Measurements from ENCODE around the gene SYT6. TPM values are rescaled to one million over a fixed set of nuclear protein-coding genes. Genes with fewer than 3 reads are reported as not detected.
A peak's percentile ranks its signal among the peaks of the same experiment; 100 is the strongest.
"Not testable (repeated sequence)": the region's sequence is repeated elsewhere in the genome, so short reads cannot be mapped to it uniquely, and the experiment has no call there.

Gene SYT6
- total and polyA plus RNA-seq, 4 donors = 0.01 to 4.2 TPM; not detected in 2

DNA sequence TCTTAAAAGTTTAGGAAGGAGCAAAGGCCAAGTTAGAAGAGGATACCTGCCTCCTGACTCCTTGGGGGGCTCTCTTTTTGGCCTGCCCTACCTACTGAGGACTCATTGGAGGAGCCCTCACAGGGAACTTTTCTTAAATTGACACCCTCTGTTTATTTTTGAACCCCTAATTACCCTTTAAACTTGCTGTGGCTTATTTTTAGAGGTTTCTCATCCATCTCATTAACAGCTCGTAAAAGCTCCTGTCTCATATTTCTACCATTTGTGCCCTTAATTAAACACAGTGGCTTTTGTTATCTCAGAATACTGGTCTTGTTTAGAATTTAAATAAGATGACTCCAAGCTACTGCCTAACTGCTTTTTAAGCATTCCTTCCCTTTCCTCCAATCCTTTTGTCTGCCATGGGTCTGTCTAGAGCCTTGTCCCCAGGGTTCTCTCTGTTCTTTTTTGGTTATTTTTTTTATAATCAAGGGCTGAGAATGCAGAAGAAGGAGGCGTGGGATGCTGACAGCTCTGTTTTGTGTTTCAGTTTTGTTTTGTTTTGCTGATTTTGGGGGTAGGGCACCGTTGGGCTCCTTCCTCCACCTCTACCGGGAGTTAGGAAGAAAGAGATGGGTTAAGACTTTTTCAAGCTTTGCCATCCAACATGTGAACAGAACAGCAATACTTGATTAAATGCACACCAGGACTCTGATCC, 78.0 kb downstream of the SYT6 start:
- Histone ChIP-seq H3K27me3 (ENCODE audit: control insufficient read depth in 3 of 3, insufficient read depth in 3 of 3, low read length in 2 of 3) (no peaks in the 10 kb centered on the region), H3K9me3 (ENCODE audit: control insufficient read depth in 4 of 4, insufficient read depth in 3 of 4, low read length in 3 of 4) (peaks cover 0 to 9% (median 4%) of the 10 kb centered on the region in 4 donors), H3K27ac (ENCODE audit: low read depth in 1 of 2, low read length in 1 of 2) (no peak overlapping the region), H3K4me1 (ENCODE audit: control insufficient read depth in 5 of 5, insufficient read depth in 5 of 5, low read length in 5 of 5) (peaks cover 0 to 11% (median under 1%) of the 10 kb centered on the region in 5 donors), H3K4me3 (no peak overlapping the region), H3K9ac (ENCODE audit: insufficient read depth in 1 of 2, low read length in 2 of 2) (no peak overlapping the region), H3K36me3 (ENCODE audit: control insufficient read depth in 4 of 4, insufficient read depth in 4 of 4, low read length in 4 of 4) (no peaks in the 10 kb centered on the region)
- 59 to 66% methylated on average over 4 of the region's 4 CpGs for WGBS, 2 donors
- DNase-seq (no peak), ATAC-seq (ENCODE audit: insufficient read depth, low FRiP score) (no peak)
- TF ChIP-seq, protein P1, sequence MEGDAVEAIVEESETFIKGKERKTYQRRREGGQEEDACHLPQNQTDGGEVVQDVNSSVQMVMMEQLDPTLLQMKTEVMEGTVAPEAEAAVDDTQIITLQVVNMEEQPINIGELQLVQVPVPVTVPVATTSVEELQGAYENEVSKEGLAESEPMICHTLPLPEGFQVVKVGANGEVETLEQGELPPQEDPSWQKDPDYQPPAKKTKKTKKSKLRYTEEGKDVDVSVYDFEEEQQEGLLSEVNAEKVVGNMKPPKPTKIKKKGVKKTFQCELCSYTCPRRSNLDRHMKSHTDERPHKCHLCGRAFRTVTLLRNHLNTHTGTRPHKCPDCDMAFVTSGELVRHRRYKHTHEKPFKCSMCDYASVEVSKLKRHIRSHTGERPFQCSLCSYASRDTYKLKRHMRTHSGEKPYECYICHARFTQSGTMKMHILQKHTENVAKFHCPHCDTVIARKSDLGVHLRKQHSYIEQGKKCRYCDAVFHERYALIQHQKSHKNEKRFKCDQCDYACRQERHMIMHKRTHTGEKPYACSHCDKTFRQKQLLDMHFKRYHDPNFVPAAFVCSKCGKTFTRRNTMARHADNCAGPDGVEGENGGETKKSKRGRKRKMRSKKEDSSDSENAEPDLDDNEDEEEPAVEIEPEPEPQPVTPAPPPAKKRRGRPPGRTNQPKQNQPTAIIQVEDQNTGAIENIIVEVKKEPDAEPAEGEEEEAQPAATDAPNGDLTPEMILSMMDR (IDR thresholded peaks at IDR 0.05; ENCODE audit: control extremely low read depth, extremely low read depth) = no peak

DNA sequence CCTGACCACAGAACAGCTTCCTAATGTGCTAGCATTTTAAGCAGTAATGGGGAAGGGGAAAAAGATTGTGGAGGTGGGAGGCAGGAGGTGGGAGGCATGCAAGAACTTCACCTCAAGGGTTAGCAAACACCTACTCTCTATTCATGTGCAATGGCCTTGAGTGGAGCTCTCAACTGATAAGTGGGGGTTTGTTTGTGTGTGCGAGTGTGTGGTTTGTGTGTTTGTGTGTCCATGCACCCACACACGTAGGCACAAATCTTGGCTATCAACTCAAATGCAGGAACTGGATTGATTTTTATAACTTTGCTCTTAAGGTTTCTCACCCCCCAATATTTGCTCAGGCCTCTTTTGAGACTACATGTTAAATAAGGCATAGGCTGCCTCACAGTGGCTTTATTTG, 78.6 kb downstream of the SYT6 start:
- Histone ChIP-seq H3K9me3 (ENCODE audit: control insufficient read depth in 4 of 4, insufficient read depth in 3 of 4, low read length in 3 of 4) (peaks cover 0 to 9% (median 4%) of the 10 kb centered on the region in 4 donors), H3K4me3 (no peak overlapping the region), H3K4me1 (ENCODE audit: control insufficient read depth in 5 of 5, insufficient read depth in 5 of 5, low read length in 5 of 5) (peaks cover 0 to 8% (median 0%) of the 10 kb centered on the region in 5 donors), H3K36me3 (ENCODE audit: control insufficient read depth in 4 of 4, insufficient read depth in 4 of 4, low read length in 4 of 4) (no peaks in the 10 kb centered on the region), H3K27ac (ENCODE audit: low read depth in 1 of 2, low read length in 1 of 2) (no peak overlapping the region), H3K27me3 (ENCODE audit: control insufficient read depth in 3 of 3, insufficient read depth in 3 of 3, low read length in 2 of 3) (no peaks in the 10 kb centered on the region), H3K9ac (ENCODE audit: insufficient read depth in 1 of 2, low read length in 2 of 2) (no peak overlapping the region)
- TF ChIP-seq, protein P1 (IDR thresholded peaks at IDR 0.05; ENCODE audit: control extremely low read depth, extremely low read depth) = no peak
- WGBS, 2 donors = 66 to 90% methylated on average over 2 of the region's 2 CpGs
- DNase-seq = peak; percentile 52 to 75 (median 52)
- ATAC-seq (ENCODE audit: insufficient read depth, low FRiP score) = no peak

DNA sequence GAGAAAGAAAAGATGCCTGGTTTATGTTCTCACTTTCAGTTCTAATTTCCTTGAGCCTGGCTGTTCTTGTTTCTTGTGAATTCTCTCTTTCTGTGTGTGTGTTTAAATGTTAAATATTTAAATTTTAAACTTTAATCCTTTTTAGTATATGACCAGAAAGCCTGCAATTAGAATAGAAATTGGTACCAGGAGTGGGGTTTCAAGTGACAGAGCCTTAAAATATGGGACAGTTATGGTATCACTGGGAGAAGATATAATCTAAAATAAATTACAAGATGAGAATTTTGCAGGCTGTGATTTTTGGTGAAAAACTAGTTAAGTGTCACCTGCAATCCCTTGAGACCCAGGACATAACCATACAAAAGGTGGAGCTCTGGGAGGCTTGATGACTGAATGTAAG, 81.4 kb downstream of the SYT6 start:
- DNase-seq = no peak
- Histone ChIP-seq H3K4me1 (ENCODE audit: control insufficient read depth in 5 of 5, insufficient read depth in 5 of 5, low read length in 5 of 5) (peaks cover 0 to 8% (median 0%) of the 10 kb centered on the region in 5 donors), H3K36me3 (ENCODE audit: control insufficient read depth in 4 of 4, insufficient read depth in 4 of 4, low read length in 4 of 4) (no peaks in the 10 kb centered on the region), H3K27me3 (ENCODE audit: control insufficient read depth in 3 of 3, insufficient read depth in 3 of 3, low read length in 2 of 3) (no peaks in the 10 kb centered on the region), H3K4me3 (no peak overlapping the region), H3K9me3 (ENCODE audit: control insufficient read depth in 4 of 4, insufficient read depth in 3 of 4, low read length in 3 of 4) (peaks cover 0 to 9% (median 4%) of the 10 kb centered on the region in 4 donors), H3K9ac (ENCODE audit: insufficient read depth in 1 of 2, low read length in 2 of 2) (no peak overlapping the region), H3K27ac (ENCODE audit: low read depth in 1 of 2, low read length in 1 of 2) (no peak overlapping the region)
- TF ChIP-seq, protein P1 (IDR thresholded peaks at IDR 0.05; ENCODE audit: control extremely low read depth, extremely low read depth) = no peak
- no peak for ATAC-seq (ENCODE audit: insufficient read depth, low FRiP score)

DNA sequence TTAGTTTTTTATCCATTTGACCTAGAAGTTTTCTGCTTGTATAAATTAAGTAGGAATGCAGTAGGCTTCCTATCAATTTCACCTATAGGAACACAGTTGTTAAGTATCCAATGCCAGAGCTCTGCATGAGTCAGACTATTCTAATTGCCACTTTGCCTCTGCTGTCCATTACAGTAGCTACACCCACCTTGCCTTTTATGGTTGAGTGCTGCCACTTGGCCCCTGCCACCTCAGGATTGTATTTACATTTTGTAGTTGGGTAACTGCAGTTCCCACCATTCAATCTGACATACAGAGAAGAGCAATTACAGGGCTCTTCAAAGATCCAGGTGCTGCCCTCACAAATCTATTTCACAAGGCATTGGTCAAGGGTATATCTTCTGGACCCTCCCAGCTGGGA, 83.9 kb downstream of the SYT6 start:
- DNase-seq; ATAC-seq (ENCODE audit: insufficient read depth, low FRiP score); H3K9ac ChIP-seq (ENCODE audit: insufficient read depth in 1 of 2, low read length in 2 of 2); H3K9me3 ChIP-seq (ENCODE audit: control insufficient read depth in 4 of 4, insufficient read depth in 3 of 4, low read length in 3 of 4); H3K27ac ChIP-seq (ENCODE audit: low read depth in 1 of 2, low read length in 1 of 2); H3K4me1 ChIP-seq (ENCODE audit: control insufficient read depth in 5 of 5, insufficient read depth in 5 of 5, low read length in 5 of 5); H3K4me3 ChIP-seq; H3K27me3 ChIP-seq (ENCODE audit: control insufficient read depth in 3 of 3, insufficient read depth in 3 of 3, low read length in 2 of 3); H3K36me3 ChIP-seq (ENCODE audit: control insufficient read depth in 4 of 4, insufficient read depth in 4 of 4, low read length in 4 of 4): not testable (repeated sequence)

DNA sequence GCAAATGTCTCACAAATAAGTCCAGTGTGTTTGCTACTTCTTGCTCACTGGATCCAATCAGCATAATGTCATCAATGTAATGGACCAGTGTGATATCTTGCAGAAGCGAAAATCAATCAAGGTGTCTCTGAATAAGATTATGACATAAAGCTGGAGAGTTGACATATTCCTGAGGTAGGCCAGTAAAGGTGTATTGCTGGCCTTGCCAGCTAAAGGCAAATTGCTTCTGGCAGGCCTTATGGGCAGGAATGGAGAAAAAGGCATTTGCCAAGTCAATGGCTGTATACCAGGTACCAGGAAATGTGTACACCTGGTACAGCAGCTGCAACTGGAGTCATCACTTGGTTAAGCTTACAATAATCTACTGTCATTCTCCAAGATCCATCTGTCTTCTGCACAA, 85.0 kb downstream of the SYT6 start:
- H3K27ac ChIP-seq (ENCODE audit: low read depth in 1 of 2, low read length in 1 of 2); H3K9me3 ChIP-seq (ENCODE audit: control insufficient read depth in 4 of 4, insufficient read depth in 3 of 4, low read length in 3 of 4); H3K9ac ChIP-seq (ENCODE audit: insufficient read depth in 1 of 2, low read length in 2 of 2); H3K27me3 ChIP-seq (ENCODE audit: control insufficient read depth in 3 of 3, insufficient read depth in 3 of 3, low read length in 2 of 3); DNase-seq; H3K4me3 ChIP-seq; H3K4me1 ChIP-seq (ENCODE audit: control insufficient read depth in 5 of 5, insufficient read depth in 5 of 5, low read length in 5 of 5); H3K36me3 ChIP-seq (ENCODE audit: control insufficient read depth in 4 of 4, insufficient read depth in 4 of 4, low read length in 4 of 4); ATAC-seq (ENCODE audit: insufficient read depth, low FRiP score): not testable (repeated sequence)
- 97 to 100% methylated on average over 1 of the region's 1 CpG for WGBS, 2 donors

DNA sequence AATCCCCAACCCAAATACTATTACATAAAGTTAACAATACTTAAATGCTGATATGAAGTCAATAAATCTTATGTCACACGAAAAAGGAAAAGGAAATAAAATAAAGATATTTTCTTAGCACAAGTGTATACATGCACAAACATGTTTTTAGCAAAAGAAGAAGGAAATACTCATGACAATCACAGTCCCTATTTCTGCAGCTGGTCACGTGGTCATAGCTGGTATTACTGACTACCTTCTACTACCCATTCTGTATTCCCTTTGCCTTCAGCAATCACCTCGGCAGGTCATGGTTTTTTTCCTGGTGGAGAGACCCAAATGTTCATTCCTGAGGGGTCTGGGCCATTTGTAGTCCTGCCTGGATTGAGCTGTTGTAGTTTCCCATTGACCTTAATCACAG, 88.0 kb downstream of the SYT6 start:
- H3K36me3 ChIP-seq (ENCODE audit: control insufficient read depth in 4 of 4, insufficient read depth in 4 of 4, low read length in 4 of 4); H3K4me1 ChIP-seq (ENCODE audit: control insufficient read depth in 5 of 5, insufficient read depth in 5 of 5, low read length in 5 of 5); ATAC-seq (ENCODE audit: insufficient read depth, low FRiP score); DNase-seq; H3K4me3 ChIP-seq; H3K9ac ChIP-seq (ENCODE audit: insufficient read depth in 1 of 2, low read length in 2 of 2); H3K27ac ChIP-seq (ENCODE audit: low read depth in 1 of 2, low read length in 1 of 2); H3K27me3 ChIP-seq (ENCODE audit: control insufficient read depth in 3 of 3, insufficient read depth in 3 of 3, low read length in 2 of 3): not testable (repeated sequence)
- peaks cover 0 to 12% (median 2%) of the 10 kb centered on the region in 4 donors for H3K9me3 ChIP-seq (ENCODE audit: control insufficient read depth in 4 of 4, insufficient read depth in 3 of 4, low read length in 3 of 4)
- 34 to 57% methylated on average over 3 of the region's 3 CpGs for WGBS, 2 donors
